ENCODE data around the gene HCCS. TPM values are rescaled to one million over a fixed set of nuclear protein-coding genes. Genes with fewer than 3 reads are reported as not detected.
A peak's percentile ranks its signal among the peaks of the same experiment; 100 is the strongest.

HCCS gene
- 24.9 TPM for total RNA-seq

DNA sequence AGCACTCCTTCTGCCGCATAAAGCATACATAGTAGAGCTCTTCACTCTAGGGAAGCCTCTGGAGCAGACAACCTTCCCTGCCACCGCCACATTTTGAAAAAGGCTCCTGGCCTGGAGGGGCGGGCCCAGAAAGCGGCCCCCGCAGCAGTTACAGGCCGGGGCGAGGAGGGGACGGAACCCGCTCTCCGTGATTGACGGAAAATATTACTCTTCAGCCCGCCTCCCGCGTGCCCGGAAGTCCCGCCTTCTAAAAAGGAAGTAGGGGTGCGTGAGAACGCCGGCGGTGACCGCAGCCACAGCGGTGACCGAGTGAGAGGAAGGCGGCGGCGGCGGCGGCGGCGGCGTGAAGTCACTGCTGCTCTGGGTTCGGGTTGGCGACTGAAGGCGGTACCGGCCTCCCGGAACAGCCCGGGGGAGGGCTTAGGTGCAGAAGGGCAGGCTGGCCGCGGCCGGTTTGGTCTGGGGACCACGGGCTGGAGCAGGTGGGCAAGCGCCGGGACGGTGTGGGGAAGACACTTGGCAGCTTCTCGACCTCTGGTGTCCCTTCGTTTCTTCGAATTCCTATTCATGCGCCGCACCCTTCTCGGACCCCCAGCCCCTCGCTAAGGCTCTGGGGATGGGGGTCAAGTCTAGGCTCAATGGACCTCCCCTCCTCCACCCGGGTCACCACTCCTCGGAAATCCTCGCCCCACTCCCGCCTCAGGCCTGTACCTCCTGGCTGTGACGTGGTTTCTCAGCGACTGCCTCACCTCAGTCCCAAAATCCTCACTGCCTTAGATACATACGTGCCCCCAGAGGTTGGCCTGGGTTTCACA is at the start of gene HCCS:
TSS of gene HCCS (plus strand) at position 296 of the 815 bp plus-strand sequence. CDS start 729 bp downstream, outside the sequence.
- peak; percentile 82 for DNase-seq (ENCODE audit: low spot score)

DNA sequence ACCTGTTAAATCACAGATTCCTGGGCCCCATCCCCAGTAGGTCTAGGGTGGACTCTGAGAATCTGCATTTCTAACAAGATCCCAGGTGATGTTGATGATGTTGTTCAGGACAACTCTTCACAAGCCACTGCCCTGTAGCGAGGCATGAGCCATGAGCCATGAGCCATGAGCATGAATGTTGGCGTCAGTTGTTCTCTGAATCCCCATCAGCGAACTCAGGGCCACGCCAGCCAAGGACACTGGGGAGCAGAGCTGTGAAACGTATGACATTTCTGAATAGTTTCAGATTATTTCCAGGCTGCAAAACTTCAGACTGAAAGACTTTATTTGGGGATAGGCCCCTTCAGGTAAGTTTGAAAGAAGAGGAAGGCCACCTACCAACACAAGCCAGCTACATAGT is 46.9 kb upstream of the HCCS start:
- no peak for DNase-seq (ENCODE audit: low spot score)

GRCh38 chrX:11064851-11065600 is 46.1 kb upstream of the HCCS start:
- DNase-seq (ENCODE audit: low spot score): no peak

DNA sequence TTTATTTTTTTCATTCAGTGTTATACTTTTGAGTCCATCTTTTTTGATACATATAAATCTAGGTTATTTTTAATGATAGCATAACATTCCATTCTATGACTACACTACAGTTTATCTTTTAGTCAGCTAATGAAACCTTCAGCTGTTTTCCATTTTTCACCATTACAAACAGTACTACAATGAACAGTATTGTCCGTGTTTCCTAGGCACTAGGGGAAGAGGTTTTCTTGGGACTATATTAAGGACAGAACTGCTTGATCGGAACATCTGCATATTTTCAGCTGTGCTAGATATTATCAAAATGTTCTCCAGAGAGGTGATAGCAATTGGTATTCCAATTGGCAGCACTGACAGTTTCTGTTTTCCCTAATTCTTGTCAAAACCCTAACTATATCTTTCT is 44.3 kb upstream of the HCCS start:
- DNase-seq (ENCODE audit: low spot score): no peak

DNA sequence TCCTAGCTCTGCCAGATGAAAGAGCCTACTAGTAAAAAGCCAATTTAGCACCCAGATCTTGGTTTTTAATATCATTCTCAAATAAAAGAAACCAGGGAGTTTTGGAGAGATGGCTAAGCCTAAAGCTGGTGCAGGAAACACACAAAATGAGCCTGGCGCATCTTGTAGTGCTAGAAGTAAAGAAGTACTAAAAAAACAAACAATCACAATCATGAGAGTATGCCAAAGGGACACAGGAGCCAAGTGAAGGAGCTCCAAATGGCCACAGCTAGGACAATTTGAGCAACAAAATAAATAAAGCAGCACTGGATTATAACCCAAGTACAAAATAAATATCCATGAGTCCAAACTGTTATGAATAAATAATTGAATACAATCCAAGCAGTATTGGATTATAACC is 37.8 kb upstream of the HCCS start:
- no peak for DNase-seq (ENCODE audit: low spot score)

DNA sequence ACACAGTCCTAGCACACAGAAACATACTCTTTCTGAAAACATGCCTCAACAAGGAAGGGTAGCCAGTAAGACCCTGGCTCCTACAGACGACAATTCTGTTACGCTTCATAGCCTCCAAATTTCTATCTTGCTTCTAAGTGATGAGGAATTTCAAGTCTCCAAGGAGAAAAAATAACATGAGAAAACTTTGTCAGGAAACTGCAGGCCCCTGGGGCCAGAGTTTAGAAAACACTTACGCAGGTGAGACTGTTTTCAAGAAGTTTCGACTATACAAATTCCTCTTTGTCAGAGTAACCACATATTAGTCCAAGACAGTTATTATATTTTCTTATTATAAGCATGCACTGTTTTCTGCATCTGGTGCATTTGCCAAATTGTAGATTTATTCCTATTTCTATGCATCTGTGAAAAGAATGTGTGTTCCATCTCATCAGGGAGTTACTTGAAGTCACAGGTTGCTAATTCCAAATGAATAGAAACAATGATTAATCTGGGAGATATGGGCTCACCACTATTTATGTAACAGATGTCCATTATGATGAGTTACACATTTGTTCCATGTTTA is 30.3 kb upstream of the HCCS start:
- DNase-seq (ENCODE audit: low spot score): no peak

DNA sequence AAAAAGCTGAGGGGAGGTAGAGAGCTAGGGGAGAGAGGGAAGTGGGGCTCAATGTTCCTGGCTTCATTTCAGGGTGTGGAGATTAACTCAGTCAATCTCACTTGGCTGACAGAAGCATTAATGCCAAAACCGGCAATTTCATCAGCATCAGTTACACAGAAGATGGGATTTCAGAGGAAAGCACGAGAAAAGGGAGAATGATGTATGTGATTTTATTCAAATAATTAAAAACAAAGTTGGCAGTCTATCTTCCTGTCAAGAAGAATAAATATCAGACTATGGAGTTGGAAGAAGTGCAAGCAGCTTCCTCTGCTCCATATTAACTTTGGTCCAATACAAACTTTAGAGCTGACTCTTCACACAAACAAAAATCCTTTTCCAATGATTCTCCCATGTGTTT is 29.6 kb upstream of the HCCS start:
- no peak for DNase-seq (ENCODE audit: low spot score)

- no peak for DNase-seq (ENCODE audit: low spot score)
Observed at GRCh38 chrX:11085305-11085704, 25.8 kb upstream of the HCCS start.

DNA sequence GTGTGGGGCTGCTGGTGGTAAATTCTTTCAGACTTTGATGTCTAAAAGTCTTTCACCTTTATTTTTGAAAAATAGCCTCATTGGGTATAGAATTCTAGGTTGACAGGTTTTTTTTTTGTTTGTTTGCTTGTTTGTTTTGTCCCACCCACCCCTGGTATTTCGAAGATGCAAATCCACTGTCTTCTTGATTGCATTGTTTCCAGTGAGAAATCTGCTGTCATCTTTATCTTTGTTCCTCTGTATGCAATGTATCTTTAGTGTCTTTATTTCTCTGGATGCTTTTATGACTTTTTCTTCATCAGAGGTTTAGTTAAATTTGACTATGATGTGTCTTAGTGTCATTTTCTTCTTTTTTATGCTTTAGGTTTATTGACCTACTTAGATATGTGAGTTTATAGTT is 21.3 kb upstream of the HCCS start:
- DNase-seq (ENCODE audit: low spot score): no peak

DNA sequence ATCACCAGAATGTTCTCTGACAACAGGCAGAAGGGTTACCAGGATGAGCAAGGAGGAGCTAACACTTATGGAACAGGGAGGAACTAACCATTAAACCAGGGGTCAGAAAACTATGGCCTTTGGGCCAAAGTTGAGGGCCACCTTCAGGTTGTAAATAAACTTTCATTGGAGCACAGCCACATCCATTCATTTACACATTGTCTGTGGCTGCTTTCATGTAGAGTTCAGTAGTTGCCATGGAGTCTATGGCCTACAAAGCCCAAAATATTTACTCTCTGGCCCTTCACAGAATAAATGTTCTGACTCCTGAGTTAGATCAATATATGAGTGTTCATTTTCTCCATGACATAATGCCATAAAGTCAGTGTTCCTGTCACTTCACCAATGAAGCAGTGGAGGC is 13.2 kb upstream of the HCCS start:
- no peak for DNase-seq (ENCODE audit: low spot score)

DNA sequence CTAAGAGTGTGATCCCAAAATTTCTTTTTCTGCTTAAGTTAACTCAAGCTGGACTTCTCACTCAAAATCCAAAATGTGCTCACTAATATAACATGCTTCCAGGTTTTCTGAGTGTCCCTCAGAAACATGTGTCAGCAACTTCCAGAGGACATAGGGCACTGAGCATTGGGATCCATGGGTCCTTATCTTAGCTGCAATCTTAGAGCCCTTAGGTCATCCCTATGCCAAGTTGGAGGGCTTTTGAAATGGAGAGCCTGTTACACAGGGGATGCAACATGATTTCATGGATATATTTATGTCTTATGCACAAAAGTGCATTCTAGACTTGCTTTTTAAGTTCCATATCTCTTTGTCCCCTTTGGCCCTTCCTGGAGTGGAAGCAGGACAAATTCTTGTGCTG is 11.7 kb upstream of the HCCS start:
- no peak for DNase-seq (ENCODE audit: low spot score)

DNA sequence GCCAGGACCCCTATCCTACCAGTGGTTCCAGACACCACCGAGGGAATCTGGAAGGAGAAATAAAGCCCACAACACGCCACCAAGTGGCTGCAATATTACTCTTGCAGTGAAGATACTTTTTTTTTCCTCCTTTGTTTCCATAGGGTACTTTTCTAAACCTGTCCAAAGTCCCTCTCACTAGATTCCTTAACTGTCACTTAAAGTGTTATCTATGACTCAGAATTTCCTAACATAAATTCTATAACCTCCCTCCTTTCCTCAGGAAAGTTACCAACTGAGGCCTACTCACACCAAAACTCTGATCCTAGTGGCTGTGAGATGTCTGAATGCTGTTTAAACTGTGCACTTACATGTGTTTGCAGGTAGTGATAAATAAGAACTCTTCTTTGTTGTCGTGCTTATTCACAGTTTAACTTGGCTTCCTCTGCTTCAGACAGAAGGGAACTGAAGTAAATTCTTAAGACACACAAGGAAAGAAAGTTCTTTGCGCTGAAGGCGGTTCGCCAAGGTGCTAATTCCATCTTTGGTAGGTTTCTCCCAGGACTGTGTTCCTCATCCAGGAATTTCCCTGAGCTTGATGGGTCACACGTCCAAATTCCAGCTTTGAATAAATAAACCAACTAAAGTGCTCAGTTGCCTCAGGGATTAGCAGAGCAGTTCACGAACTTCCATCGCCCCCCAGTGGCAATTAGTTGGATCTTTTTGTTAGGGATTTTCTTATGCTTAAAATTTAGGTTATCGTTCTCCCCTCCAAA is 10.7 kb upstream of the HCCS start:
- DNase-seq (ENCODE audit: low spot score): peak; percentile 39

- no peak for DNase-seq (ENCODE audit: low spot score)
Observed at GRCh38 chrX:11103006-11103405, 8.1 kb upstream of the HCCS start.

DNA sequence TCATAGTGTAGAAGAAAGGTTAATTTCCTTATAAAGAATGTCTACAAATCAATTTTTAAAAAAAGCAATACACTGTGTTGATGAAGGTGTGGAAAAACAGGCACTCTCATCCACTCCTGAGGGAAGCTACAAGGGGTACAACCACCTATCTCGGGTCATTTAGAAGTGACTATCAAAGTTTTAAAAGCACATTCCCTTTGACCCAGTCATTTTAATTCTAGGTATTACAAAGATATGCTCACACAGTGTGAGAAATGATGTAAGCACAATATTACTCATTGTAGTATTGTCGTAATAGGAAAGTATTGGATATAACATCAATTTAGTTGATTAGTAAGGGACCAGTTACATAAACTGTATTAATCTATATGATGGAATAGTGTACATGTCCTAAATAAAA is 7.4 kb upstream of the HCCS start:
- no peak for DNase-seq (ENCODE audit: low spot score)

- DNase-seq (ENCODE audit: low spot score): no peak
Observed at GRCh38 chrX:11105080-11105479, 6.1 kb upstream of the HCCS start.

DNA sequence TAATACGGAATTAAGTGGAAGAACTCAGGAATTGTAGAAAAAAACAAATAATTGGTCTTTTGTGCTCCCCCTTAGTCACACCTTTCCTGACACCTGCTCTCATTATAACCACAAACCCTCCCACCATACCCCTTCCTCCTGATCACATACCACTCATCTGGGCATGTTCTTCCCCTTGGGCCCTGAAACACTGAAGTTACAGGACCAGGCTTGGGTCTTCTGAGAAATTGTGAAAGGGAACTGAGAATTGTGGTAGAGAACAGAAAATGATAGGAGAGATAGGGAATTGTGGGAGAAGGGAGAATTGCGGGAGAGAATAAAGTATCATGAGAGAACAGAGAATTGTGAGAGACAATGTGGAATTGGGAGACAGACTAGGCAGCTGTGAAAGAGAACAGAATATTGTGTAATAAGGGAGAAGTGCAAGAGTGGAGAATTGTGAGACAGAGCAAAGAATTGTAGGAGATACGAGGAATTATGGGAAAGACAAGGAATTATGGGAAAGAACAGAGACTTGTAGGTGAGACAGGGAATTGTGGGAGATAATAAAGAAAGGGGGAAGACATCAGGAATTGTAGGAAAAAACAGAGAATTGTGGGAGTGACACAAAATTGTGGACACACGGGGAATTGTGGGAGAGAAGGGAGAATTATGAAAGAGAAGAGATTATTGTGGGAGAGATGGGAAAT is 2.7 kb upstream of the HCCS start:
- no peak for DNase-seq (ENCODE audit: low spot score)

GRCh38 chrX:11109968-11110367 is 1.2 kb upstream of the HCCS start:
- DNase-seq (ENCODE audit: low spot score): no peak

DNA sequence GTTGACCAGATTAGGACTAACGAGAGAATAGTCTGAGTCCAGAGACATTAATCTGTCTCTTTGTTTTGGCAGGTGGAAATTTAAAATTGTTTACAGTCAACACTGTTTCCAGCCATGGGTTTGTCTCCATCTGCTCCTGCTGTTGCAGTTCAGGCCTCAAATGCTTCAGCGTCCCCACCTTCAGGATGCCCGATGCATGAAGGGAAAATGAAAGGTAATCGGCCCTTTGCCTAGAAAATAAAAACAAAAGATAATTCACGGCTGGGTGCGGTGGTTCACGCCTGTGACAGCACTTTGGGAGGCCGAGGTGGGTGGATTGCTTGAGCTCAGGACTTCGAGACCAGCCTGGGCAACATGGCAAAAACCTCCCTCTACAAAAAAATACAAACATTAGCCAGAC is 815 bp downstream of the HCCS start:
- no peak for DNase-seq (ENCODE audit: low spot score)

DNA sequence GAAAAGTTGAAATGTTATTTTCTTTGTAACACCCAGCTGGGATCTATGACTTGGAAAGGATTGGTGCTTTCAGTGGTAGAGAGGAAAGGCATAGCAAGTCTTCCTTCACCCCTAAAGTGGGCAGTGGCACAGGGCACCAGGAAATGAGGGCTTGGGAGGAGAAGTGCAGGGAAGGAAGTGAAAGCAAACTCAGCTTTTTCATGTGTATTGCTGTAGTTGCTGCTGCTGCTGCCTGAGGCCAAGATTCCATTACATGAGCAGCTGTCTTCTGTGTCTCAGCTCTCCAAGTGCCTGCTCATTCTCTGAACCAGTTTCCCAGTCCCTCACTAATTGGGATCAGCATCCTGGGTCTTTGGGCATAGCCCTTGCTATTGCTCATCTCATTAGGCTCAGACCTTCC is 2.6 kb downstream of the HCCS start:
- no peak for DNase-seq (ENCODE audit: low spot score)

GRCh38 chrX:11117745-11118144 is 6.6 kb downstream of the HCCS start:
- no peak for DNase-seq (ENCODE audit: low spot score)

DNA sequence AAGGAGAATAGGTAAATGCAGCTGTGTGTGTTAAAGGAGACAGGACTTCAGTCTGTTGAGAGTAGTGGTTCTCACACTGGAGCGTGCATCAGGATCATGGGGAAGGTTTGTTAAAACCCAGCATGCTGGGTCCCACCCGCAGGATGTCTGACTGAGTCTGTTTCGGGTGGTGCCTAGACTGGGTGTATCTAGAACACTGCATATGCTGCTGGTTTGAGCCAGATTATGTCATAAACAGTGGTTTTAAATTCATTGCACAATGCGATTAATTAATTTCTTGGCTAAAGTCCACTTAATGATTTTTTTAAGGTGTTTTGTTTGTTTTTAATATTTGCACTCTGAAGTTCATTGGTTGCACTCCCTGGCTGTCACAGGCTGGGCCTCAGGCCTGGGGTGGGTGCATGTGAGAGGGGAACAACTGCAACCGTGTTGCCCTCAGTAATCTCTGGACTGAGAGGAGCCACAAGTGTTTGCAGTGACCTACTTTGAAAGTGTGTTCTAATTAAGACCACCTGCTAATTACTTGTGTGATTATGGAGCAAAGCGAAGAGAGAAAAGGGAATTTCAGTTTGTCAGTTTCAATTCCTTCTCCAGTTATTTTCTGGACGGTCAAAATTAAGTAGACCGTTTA is 8.3 kb downstream of the HCCS start:
- no peak for DNase-seq (ENCODE audit: low spot score)
